ENCODE results near the gene TPRA1. TPM values are rescaled to one million over a fixed set of nuclear protein-coding genes. Genes with fewer than 3 reads are reported as not detected.
A peak's percentile ranks its signal among the peaks of the same experiment; 100 is the strongest.
"Not testable (repeated sequence)": the region's sequence is repeated elsewhere in the genome, so short reads cannot be mapped to it uniquely, and the experiment has no call there.

TPRA1 gene
- polyA plus RNA-seq, 3 donors: 20.2 to 29.4 (median 23.4) TPM

DNA sequence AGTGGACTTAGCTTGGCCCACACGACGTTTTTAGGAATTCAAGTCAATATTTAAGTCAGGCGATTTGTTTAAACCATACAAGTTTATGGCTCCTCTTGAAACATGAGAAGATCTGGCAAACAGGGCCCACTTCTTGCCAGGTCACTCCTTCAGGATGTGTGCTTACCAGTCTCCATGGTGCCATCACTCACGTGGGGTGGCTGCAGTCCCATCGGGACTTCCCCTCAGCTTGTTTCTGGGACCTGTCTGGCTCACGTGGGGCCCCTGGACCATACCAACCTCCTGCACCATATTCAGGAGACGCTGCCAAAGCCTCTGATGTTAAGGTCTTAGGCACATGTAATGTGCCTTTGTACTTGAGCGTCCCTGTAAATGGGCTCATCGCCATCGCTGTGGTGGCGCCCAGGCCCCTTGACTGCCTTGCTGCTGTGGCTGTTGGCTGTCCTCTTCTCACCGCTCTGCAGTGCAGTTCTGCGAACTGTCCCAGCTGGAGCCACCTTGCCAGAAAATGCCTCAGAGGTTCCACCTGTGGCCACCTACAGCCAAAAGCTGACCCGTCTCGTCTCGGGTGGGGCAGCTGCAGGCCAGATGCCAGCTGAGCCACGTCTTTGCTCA lies 16.6 kb upstream of the TPRA1 start:
- 96% methylated on average over 17 of the region's 17 CpGs for WGBS (ENCODE audit: insufficient coverage)
- Histone ChIP-seq H4K20me1 (ENCODE audit: insufficient read depth, low read length) (no peaks in the 10 kb centered on the region), H3K27ac (ENCODE audit: low read depth in 1 of 2, low read length in 2 of 2) (no peak overlapping the region), H3K4me1 (ENCODE audit: control insufficient read depth in 1 of 2, insufficient read depth in 2 of 2, low read length in 2 of 2) (peaks cover 7 to 8% of the 10 kb centered on the region in 2 donors), H3K4me2 (replicated peaks; ENCODE audit: extremely low read depth, low read length, poor library complexity, severe bottlenecking) (no peak overlapping the region), H3K79me2 (ENCODE audit: insufficient read depth, low read length) (peaks cover 17% of the 10 kb centered on the region), H3K4me3 (replicated peaks in 1 of 3; ENCODE audit: low read depth in 2 of 3, low read length in 3 of 3) (no peak overlapping the region), H3K27me3 (ENCODE audit: control insufficient read depth in 2 of 2, insufficient read depth in 2 of 2, low read length in 2 of 2) (no peaks in the 10 kb centered on the region), H2AFZ (ENCODE audit: insufficient read depth, low read depth, low read length, poor library complexity, severe bottlenecking) (no peak overlapping the region), H3K36me3 (replicated peaks in 1 of 2; ENCODE audit: control insufficient read depth in 1 of 2, insufficient read depth in 2 of 2, low read length in 2 of 2) (peaks cover 0 to 59% of the 10 kb centered on the region in 2 donors), H3K9ac (ENCODE audit: insufficient read depth, low read length, poor library complexity, severe bottlenecking) (no peak overlapping the region), H3K9me3 (replicated peaks in 1 of 2; ENCODE audit: control insufficient read depth in 1 of 2, insufficient read depth in 1 of 2, low read length in 2 of 2) (no peaks in the 10 kb centered on the region)
- H3K4me3 Mint-ChIP-seq: no peak overlapping the region
- TF ChIP-seq, protein P1, sequence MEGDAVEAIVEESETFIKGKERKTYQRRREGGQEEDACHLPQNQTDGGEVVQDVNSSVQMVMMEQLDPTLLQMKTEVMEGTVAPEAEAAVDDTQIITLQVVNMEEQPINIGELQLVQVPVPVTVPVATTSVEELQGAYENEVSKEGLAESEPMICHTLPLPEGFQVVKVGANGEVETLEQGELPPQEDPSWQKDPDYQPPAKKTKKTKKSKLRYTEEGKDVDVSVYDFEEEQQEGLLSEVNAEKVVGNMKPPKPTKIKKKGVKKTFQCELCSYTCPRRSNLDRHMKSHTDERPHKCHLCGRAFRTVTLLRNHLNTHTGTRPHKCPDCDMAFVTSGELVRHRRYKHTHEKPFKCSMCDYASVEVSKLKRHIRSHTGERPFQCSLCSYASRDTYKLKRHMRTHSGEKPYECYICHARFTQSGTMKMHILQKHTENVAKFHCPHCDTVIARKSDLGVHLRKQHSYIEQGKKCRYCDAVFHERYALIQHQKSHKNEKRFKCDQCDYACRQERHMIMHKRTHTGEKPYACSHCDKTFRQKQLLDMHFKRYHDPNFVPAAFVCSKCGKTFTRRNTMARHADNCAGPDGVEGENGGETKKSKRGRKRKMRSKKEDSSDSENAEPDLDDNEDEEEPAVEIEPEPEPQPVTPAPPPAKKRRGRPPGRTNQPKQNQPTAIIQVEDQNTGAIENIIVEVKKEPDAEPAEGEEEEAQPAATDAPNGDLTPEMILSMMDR (IDR thresholded peaks at IDR 0.05): no peak
- H3K9me3 Mint-ChIP-seq: no peaks in the 10 kb centered on the region
- peaks cover 17% of the 10 kb centered on the region for H3K4me1 Mint-ChIP-seq
- DNase-seq: no peak
- H3K27ac Mint-ChIP-seq: peak overlapping the region in 1 of 7 donors; percentile 58
- H3K36me3 Mint-ChIP-seq: peaks cover 47 to 72% of the 10 kb centered on the region in 2 donors
- H3K27me3 Mint-ChIP-seq (ENCODE audit: low read depth in 3 of 3): no peaks in the 10 kb centered on the region
- intact Hi-C loops (cut with micrococcal nuclease): no loop called here

- TF ChIP-seq, protein P1 (IDR thresholded peaks at IDR 0.05): no peak
- Mint-ChIP-seq H3K36me3 (peaks cover 44 to 68% of the 10 kb centered on the region in 2 donors), H3K4me1 (peaks cover 20% of the 10 kb centered on the region), H3K27me3 (ENCODE audit: low read depth in 3 of 3) (no peaks in the 10 kb centered on the region), H3K9me3 (no peaks in the 10 kb centered on the region), H3K4me3 (no peak overlapping the region), H3K27ac (peak overlapping the region in 3 of 7 donors; percentile 47 to 66 (median 61))
- peaks cover 26% of the 10 kb centered on the region for H3K79me2 ChIP-seq (ENCODE audit: insufficient read depth, low read length)
- no peaks in the 10 kb centered on the region for H3K27me3 ChIP-seq (ENCODE audit: control insufficient read depth in 2 of 2, insufficient read depth in 2 of 2, low read length in 2 of 2)
- no peak overlapping the region for H3K9ac ChIP-seq (ENCODE audit: insufficient read depth, low read length, poor library complexity, severe bottlenecking)
- H3K4me3 ChIP-seq (replicated peaks in 1 of 3; ENCODE audit: low read depth in 2 of 3, low read length in 3 of 3): no peak overlapping the region
- H3K9me3 ChIP-seq (replicated peaks in 1 of 2; ENCODE audit: control insufficient read depth in 1 of 2, insufficient read depth in 1 of 2, low read length in 2 of 2): no peaks in the 10 kb centered on the region
- intact Hi-C loops (cut with micrococcal nuclease): no loop called here
- peaks cover 7 to 8% of the 10 kb centered on the region in 2 donors for H3K4me1 ChIP-seq (ENCODE audit: control insufficient read depth in 1 of 2, insufficient read depth in 2 of 2, low read length in 2 of 2)
- no peak for DNase-seq
- no peak overlapping the region for H3K4me2 ChIP-seq (replicated peaks; ENCODE audit: extremely low read depth, low read length, poor library complexity, severe bottlenecking)
- whole genome bisulfite sequencing (ENCODE audit: insufficient coverage): 96% methylated on average over 22 of the region's 24 CpGs
- no peak overlapping the region for H2AFZ ChIP-seq (ENCODE audit: insufficient read depth, low read depth, low read length, poor library complexity, severe bottlenecking)
- peaks cover 0 to 58% of the 10 kb centered on the region in 2 donors for H3K36me3 ChIP-seq (replicated peaks in 1 of 2; ENCODE audit: control insufficient read depth in 1 of 2, insufficient read depth in 2 of 2, low read length in 2 of 2)
- no peaks in the 10 kb centered on the region for H4K20me1 ChIP-seq (ENCODE audit: insufficient read depth, low read length)
- H3K27ac ChIP-seq (ENCODE audit: low read depth in 1 of 2, low read length in 2 of 2): no peak overlapping the region
Observed at GRCh38 chr3:127606086-127606805, 15.7 kb upstream of the TPRA1 start.

DNA sequence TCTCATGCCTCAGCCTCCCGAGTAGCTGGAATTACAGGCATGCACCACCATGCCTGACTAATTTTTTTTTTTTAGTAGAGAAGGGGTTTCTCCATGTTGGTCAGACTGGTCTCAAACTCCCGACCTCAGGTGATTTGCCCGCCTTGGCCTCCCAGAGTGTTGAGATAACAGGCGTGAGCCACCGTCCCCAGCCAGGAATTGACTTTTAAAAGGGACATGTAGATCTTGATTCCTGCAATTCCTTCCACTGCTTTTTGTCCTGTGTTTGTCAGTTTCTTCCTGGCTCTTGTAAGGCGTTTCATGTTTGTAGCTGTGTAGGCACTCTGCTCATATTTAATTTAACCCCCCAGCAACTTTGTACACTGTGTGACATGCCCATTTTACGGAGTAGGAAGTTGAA lies 15.0 kb upstream of the TPRA1 start:
- H4K20me1 ChIP-seq (ENCODE audit: insufficient read depth, low read length); H3K9me3 Mint-ChIP-seq; H3K27ac ChIP-seq (ENCODE audit: low read depth in 1 of 2, low read length in 2 of 2); H3K9ac ChIP-seq (ENCODE audit: insufficient read depth, low read length, poor library complexity, severe bottlenecking); H3K27me3 ChIP-seq (ENCODE audit: control insufficient read depth in 2 of 2, insufficient read depth in 2 of 2, low read length in 2 of 2); intact Hi-C loops (cut with micrococcal nuclease); H3K4me3 ChIP-seq (replicated peaks in 1 of 3; ENCODE audit: low read depth in 2 of 3, low read length in 3 of 3); H3K9me3 ChIP-seq (replicated peaks in 1 of 2; ENCODE audit: control insufficient read depth in 1 of 2, insufficient read depth in 1 of 2, low read length in 2 of 2); H3K4me2 ChIP-seq (replicated peaks; ENCODE audit: extremely low read depth, low read length, poor library complexity, severe bottlenecking); H3K4me3 Mint-ChIP-seq; H3K27me3 Mint-ChIP-seq (ENCODE audit: low read depth in 3 of 3); H3K4me1 ChIP-seq (ENCODE audit: control insufficient read depth in 1 of 2, insufficient read depth in 2 of 2, low read length in 2 of 2); H2AFZ ChIP-seq (ENCODE audit: insufficient read depth, low read depth, low read length, poor library complexity, severe bottlenecking); DNase-seq: not testable (repeated sequence)
- WGBS (ENCODE audit: insufficient coverage): 97% methylated on average over 4 of the region's 7 CpGs
- Mint-ChIP-seq H3K27ac (peak overlapping the region in 2 of 7 donors; percentile 16 to 39), H3K4me1 (peaks cover 25% of the 10 kb centered on the region), H3K36me3 (peaks cover 44 to 61% of the 10 kb centered on the region in 2 donors)
- H3K36me3 ChIP-seq (replicated peaks in 1 of 2; ENCODE audit: control insufficient read depth in 1 of 2, insufficient read depth in 2 of 2, low read length in 2 of 2): peaks cover 0 to 51% of the 10 kb centered on the region in 2 donors
- H3K79me2 ChIP-seq (ENCODE audit: insufficient read depth, low read length): peaks cover 33% of the 10 kb centered on the region
